K562 (cell line): ENCODE results near the gene TP53I13. TPM values are rescaled to one million over a fixed set of nuclear protein-coding genes. Genes with fewer than 3 reads are reported as not detected.

ENCODE experiments used
- ATAC-seq: fragments of 200-7000 bp; cut with Tn5 transposase; 3 replicates; pipeline ENCODE4 v1.9.1; 2020; ENCODE audit warnings: moderate library complexity
- BruUV-seq: library from RNA; stranded (reverse); fragments of 400-500 nt; replicated peaks from 2 replicates; lab custom pipeline; 2021; lab: Mats Ljungman, UMichigan
- CTCF ChIA-PET: fragments of 300-600 bp; formaldehyde crosslinking; extraction: SDS; loops from one replicate; lab custom pipeline; 2021; ENCODE audit warnings: low intra/inter-chr PET ratio; lab: Yijun Ruan, JAX
- POLR2A ChIA-PET: fragments of 300-600, 350-650 bp; sonication (Branson Sonifier 250); formaldehyde crosslinking; extraction: SDS; loops from one replicate; lab custom pipeline; 2021; ENCODE audit warnings: antibody characterized with exemption, inconsistent platforms; lab: Yijun Ruan, JAX
- DNase-seq, 4 experiments: peaks; one replicate each; pipeline versions ENCODE4 v3.0.0 to v3.0.0-alpha.2; 2011 to 2018; ENCODE audit warnings: low spot score in 3 of 4, mixed read lengths in 3 of 4; ENCODE audit errors: extremely low read depth in 1 of 4
- FAIRE-seq: peaks from 2 replicates; lab custom pipeline; 2011; peaks lifted over from hg19 to GRCh38; lab: Jason Lieb, UNC
- H2AFZ ChIP-seq: 2 replicates; pipeline ENCODE4 v1.6.0; 2011; ENCODE audit warnings: low read depth, low read length, control low read depth, inconsistent platforms
- H3K27ac ChIP-seq: fragments of 200-600 bp; 3 replicates; pipeline ENCODE4 v1.8.0; 2011; ENCODE audit warnings: low read depth, mild to moderate bottlenecking, control low read depth, inconsistent platforms, low read length, moderate library complexity, mixed read lengths; ENCODE audit errors: extremely low read depth
- H3K27me3 ChIP-seq, 2 experiments: fragments of 300-600 bp in 1 of 2; 2 replicates in 1 of 2; 3 replicates in 1 of 2; pipeline versions ENCODE4 v1.6.0 to v1.8.0; 2011; ENCODE audit warnings: inconsistent platforms in 2 of 2, low read length in 2 of 2, mild to moderate bottlenecking in 1 of 2, mixed read lengths in 1 of 2, moderate library complexity in 1 of 2; ENCODE audit not compliant: control insufficient read depth in 2 of 2, insufficient read depth in 2 of 2
- H3K36me3 ChIP-seq: fragments of 300-600 bp; 3 replicates; pipeline ENCODE4 v1.8.0; 2011; ENCODE audit warnings: mild to moderate bottlenecking, low read length, inconsistent platforms; ENCODE audit not compliant: control insufficient read depth, insufficient read depth
- H3K4me1 ChIP-seq, 2 experiments: fragments of 200-600 bp in 1 of 2; replicated peaks in 1 of 2; 2 replicates in 1 of 2; 3 replicates in 1 of 2; pipeline versions ENCODE4 v1.5.1 to v1.8.0; 2011; ENCODE audit warnings: inconsistent platforms in 2 of 2, low read length in 2 of 2, mild to moderate bottlenecking in 1 of 2, mixed read lengths in 1 of 2, moderate library complexity in 1 of 2; ENCODE audit not compliant: control insufficient read depth in 2 of 2, insufficient read depth in 2 of 2
- H3K4me2 ChIP-seq: 2 replicates; pipeline ENCODE4 v1.6.1; 2011; ENCODE audit warnings: low read length, control low read depth, inconsistent platforms, mixed read lengths; ENCODE audit not compliant: insufficient read depth
- H3K4me3 ChIP-seq: fragments of 200-600 bp; sonication (generic), shearing (Covaris generic); 2 replicates; pipeline ENCODE4 v1.5.1; 2016; ENCODE audit warnings: control low read depth, inconsistent platforms
- H3K79me2 ChIP-seq: fragments of 200-600 bp; 3 replicates; pipeline ENCODE4 v1.8.0; 2011; ENCODE audit warnings: low read length, inconsistent platforms; ENCODE audit not compliant: control insufficient read depth, insufficient read depth
- H3K9ac ChIP-seq, 2 experiments: 2 replicates each; pipeline versions ENCODE4 v1.6.0 to v1.6.1; 2011; ENCODE audit warnings: low read depth in 2 of 2, low read length in 2 of 2, control low read depth in 1 of 2, inconsistent platforms in 1 of 2, mild to moderate bottlenecking in 1 of 2, mixed read lengths in 1 of 2; ENCODE audit not compliant: insufficient read depth in 1 of 2
- H3K9me1 ChIP-seq: one replicate; pipeline ENCODE4 v1.6.0; 2011; ENCODE audit warnings: inconsistent platforms, mild to moderate bottlenecking, low read length, moderate library complexity; ENCODE audit not compliant: control insufficient read depth, insufficient read depth
- H3K9me3 ChIP-seq: replicated peaks from 2 replicates; pipeline ENCODE4 v1.5.1; 2011; ENCODE audit warnings: low read depth, low read length, inconsistent platforms; ENCODE audit not compliant: control insufficient read depth, insufficient read depth
- H4K20me1 ChIP-seq: replicated peaks from 2 replicates; pipeline ENCODE4 v1.6.1; 2011; ENCODE audit warnings: low read length, inconsistent platforms, mixed read lengths; ENCODE audit not compliant: control insufficient read depth, insufficient read depth
- ARHGAP35 ChIP-seq: fragments of 450-650 bp; IDR thresholded peaks from 2 replicates; pipeline ENCODE4 v1.6.1; 2018; ENCODE audit not compliant: partially characterized antibody
- ELF1 ChIP-seq: fragments of 200-800 bp; sonication (Bioruptor generic); IDR thresholded peaks from 2 replicates; pipeline ENCODE4 v1.6.1; 2016; ENCODE audit warnings: missing genetic modification characterization, missing compliant biosample characterization
- GATAD2B ChIP-seq: fragments of 450-650 bp; IDR thresholded peaks from 2 replicates; pipeline ENCODE4 v1.6.1; 2017; ENCODE audit warnings: mild to moderate bottlenecking, borderline replicate concordance
- HDAC2 ChIP-seq: fragments of 450-650 bp; IDR thresholded peaks from 2 replicates; pipeline ENCODE4 v1.6.1; 2016; ENCODE audit warnings: mild to moderate bottlenecking
- HOXB6 ChIP-seq: fragments of 250-450 bp; sonication (Bioruptor Pico); IDR thresholded peaks from 2 replicates; pipeline ENCODE4 v1.5.1; 2022; ENCODE audit warnings: mild to moderate bottlenecking, borderline replicate concordance
- MAFK ChIP-seq: IDR thresholded peaks from 2 replicates; pipeline ENCODE4 v1.6.1; 2011; ENCODE audit warnings: low read length, improper control_type of control experiment
- MTA2 ChIP-seq: fragments of 450-650 bp; IDR thresholded peaks from 2 replicates; pipeline ENCODE4 v1.6.1; 2016; ENCODE audit warnings: low read depth
- NR2F6 ChIP-seq: fragments of 450-650 bp; formaldehyde crosslinking; IDR thresholded peaks from 2 replicates; pipeline ENCODE4 v1.4.0; 2020; ENCODE audit warnings: mild to moderate bottlenecking
- PRMT5 ChIP-seq: sonication (generic); formaldehyde crosslinking; IDR thresholded peaks from 2 replicates; pipeline ENCODE4 v1.5.0; 2020; ENCODE audit warnings: missing genetic modification reagents
- TEAD1 ChIP-seq, 2 experiments: fragments of 450-650 bp in 1 of 2; sonication (generic) in 1 of 2; formaldehyde crosslinking; IDR thresholded peaks; 2 replicates each; pipeline versions ENCODE4 v1.4.0 to v1.8.0; 2020 to 2022; ENCODE audit warnings: mild to moderate bottlenecking in 2 of 2, missing genetic modification reagents in 1 of 2
- XRCC4 ChIP-seq: IDR thresholded peaks from one replicate; pipeline ENCODE4 v1.6.1; 2011; ENCODE audit not compliant: insufficient read depth, insufficient read length; ENCODE audit errors: extremely low read depth
- ZNF511 ChIP-seq: sonication (generic); formaldehyde crosslinking; IDR thresholded peaks from 2 replicates; pipeline ENCODE4 v1.8.0; 2022; ENCODE audit warnings: mild to moderate bottlenecking, missing genetic modification reagents
- ZNF589 ChIP-seq: fragments of 200-800 bp; sonication (Bioruptor generic); IDR thresholded peaks from 2 replicates; pipeline ENCODE4 v1.6.1; 2016; ENCODE audit warnings: low read depth, missing genetic modification characterization, missing compliant biosample characterization
- ZNF639 ChIP-seq, 2 experiments: fragments of 200-800 bp in 1 of 2; sonication (Bioruptor generic) in 1 of 2; sonication (generic) in 1 of 2; formaldehyde crosslinking in 1 of 2; IDR thresholded peaks in 1 of 2; conservative IDR thresholded peaks in 1 of 2; 2 replicates each; pipeline versions ENCODE4 v1.5.0 to v1.6.1; 2016 to 2020; ENCODE audit warnings: missing compliant biosample characterization in 1 of 2, missing genetic modification characterization in 1 of 2, missing genetic modification reagents in 1 of 2
- WGBS: fragments of 100-300 bp; shearing (Covaris generic); methylation state at CpG from one replicate; pipeline ENCODE4 v1.1.6; 2016; ENCODE audit warnings: low coverage, mixed read lengths; ENCODE audit not compliant: insufficient coverage; ENCODE audit errors: missing lambda C conversion rate; 5-methylcytosine and 5-hydroxymethylcytosine counted together
- in situ Hi-C: fragments of 300-500 bp; cut with MboI; formaldehyde crosslinking; loops from 4 replicates; pipeline ENCODE4 v1.15.0; 2018; ENCODE audit warnings: inconsistent platforms, mixed read lengths
- intact Hi-C: fragments of 100-400 bp; cut with micrococcal nuclease; formaldehyde crosslinking; loops from 2 replicates; pipeline ENCODE4 v1.14.2; 2022
- polyA plus RNA-seq, 8 experiments: library from polyadenylated mRNA; depleted of rRNA in 4 of 8; stranded (reverse) in 5 of 8; unstranded in 3 of 8; fragments of >200 nt; fragmentation: Nextera tagmentation in 2 of 8; fragmentation: Illumina TruSeq in 1 of 8; extraction: Ambion mirVana in 2 of 8; extraction: Trizol in 1 of 8; gene quantifications; 2 replicates each; pipeline versions ENCODE4 v1.2.1 to v1.2.3, GENCODE V29; 2011 to 2014; ENCODE audit warnings: inconsistent platforms in 1 of 8, missing spikeins in 1 of 8
- total RNA-seq, 7 experiments: library from RNA; depleted of rRNA in 6 of 7; stranded (reverse); fragments of >200 nt in 6 of 7; fragmentation: Illumina TruSeq in 2 of 7; extraction: Trizol in 2 of 7; gene quantifications; 2 replicates each; pipeline versions ENCODE4 v1.2.1 to v1.2.3, GENCODE V29; 2011 to 2021; ENCODE audit warnings: low replicate concordance in 1 of 7

Gene TP53I13
- total and polyA plus RNA-seq, 9 of the 15 experiments (the other 6 are each of a cell fraction or from before 2014, with no cell fraction given) = 0.08 to 28.3 (median 9.1) TPM

GRCh38 chr17:29526322-29526721 is 42.2 kb upstream of the TP53I13 start:
- 100% methylated on average over 3 of the region's 3 CpGs for WGBS
- no peak overlapping the region for H3K4me2 ChIP-seq
- ATAC-seq (no peak), FAIRE-seq (no peak), DNase-seq (no peak)
- no peaks in the 10 kb centered on the region for H3K79me2 ChIP-seq
- no peak overlapping the region for H3K27ac ChIP-seq
- no peak overlapping the region for H3K4me3 ChIP-seq
- H3K9me3 ChIP-seq = no peaks in the 10 kb centered on the region
- in situ Hi-C loops (no loop called here), intact Hi-C loops (no loop called here)
- ChIA-PET POLR2A (interaction anchor here (0.6 kb wide), 1 partner anchor 21 kb away, joined by 3 read pairs; no protein-coding TSS in a partner anchor), CTCF (no interaction called here)
- H3K9me1 ChIP-seq = no peaks in the 10 kb centered on the region
- H3K27me3 ChIP-seq = no peaks in the 10 kb centered on the region
- H3K36me3 ChIP-seq = peaks cover 57% of the 10 kb centered on the region
- TF ChIP-seq XRCC4 (no peak), ARHGAP35 (no peak), GATAD2B (no peak), ELF1 (tag) (no peak), HOXB6 (CRISPR knock-in tag) (no peak), HDAC2 (no peak), ZNF639 (CRISPR knock-in tag; conservative IDR thresholded peaks at IDR 0.05 in 1 of 2, IDR thresholded peaks at IDR 0.05 in 1 of 2) (no peak), ZNF511 (no peak), TEAD1 (CRISPR knock-in tag; IDR thresholded peaks at IDR 0.05) (no peak), NR2F6 (CRISPR knock-in tag) (no peak), MTA2 (no peak), MAFK (no peak), PRMT5 (CRISPR knock-in tag) (no peak), ZNF589 (CRISPR knock-in tag) (no peak)
- no peak overlapping the region for H3K9ac ChIP-seq
- H2AFZ ChIP-seq = no peak overlapping the region
- no peaks in the 10 kb centered on the region for H4K20me1 ChIP-seq
- H3K4me1 ChIP-seq = no peaks in the 10 kb centered on the region
- no TSS peak for BruUV-seq
